ENCODE results near the gene CPOX. TPM values are rescaled to one million over a fixed set of nuclear protein-coding genes. Genes with fewer than 3 reads are reported as not detected.
"Not testable (repeated sequence)": the region's sequence is repeated elsewhere in the genome, so short reads cannot be mapped to it uniquely, and the experiment has no call there.

Gene CPOX
- total RNA-seq (17.2 TPM), polyA plus RNA-seq (28.6 TPM)
- long read RNA-seq, donor 1, partial matches to known transcripts = 0 of 1 reads
- long read RNA-seq, donor 1, other reads (novel, unspliced or antisense) = 0 of 1 reads
- long read RNA-seq, donor 2, transcript CPOX-201 (7 exons, 2,821 nt) = major isoform, 12 of 13 reads
- long read RNA-seq, donor 2, partial matches to known transcripts = 0 of 13 reads
- long read RNA-seq, donor 2, other reads (novel, unspliced or antisense) = 0 of 13 reads
- long read RNA-seq, donor 3, transcript CPOX-201 (7 exons, 2,821 nt) = major isoform, 5 of 25 reads
- long read RNA-seq, donor 3, partial matches to known transcripts = 20 of 25 reads
- long read RNA-seq, donor 3, other reads (novel, unspliced or antisense) = 0 of 25 reads
- long read RNA-seq, donor 4, partial matches to known transcripts = 0 of 3 reads
- long read RNA-seq, donor 4, other reads (novel, unspliced or antisense) = 0 of 3 reads
- long read RNA-seq, donor 5, transcript CPOX-201 (7 exons, 2,821 nt) = major isoform, 11 of 21 reads
- long read RNA-seq, donor 5, partial matches to known transcripts = 10 of 21 reads
- long read RNA-seq, donor 5, other reads (novel, unspliced or antisense) = 0 of 21 reads
- long read RNA-seq, donor 6, partial matches to known transcripts = 0 of 3 reads
- long read RNA-seq, donor 6, other reads (novel, unspliced or antisense) = 0 of 3 reads
- long read RNA-seq, donor 7, transcript CPOX-201 (7 exons, 2,821 nt) = major isoform, 5 of 5 reads
- long read RNA-seq, donor 7, partial matches to known transcripts = 0 of 5 reads
- long read RNA-seq, donor 7, other reads (novel, unspliced or antisense) = 0 of 5 reads
- long read RNA-seq, donor 8, partial matches to known transcripts = 0 of 2 reads
- long read RNA-seq, donor 8, other reads (novel, unspliced or antisense) = 0 of 2 reads
- long read RNA-seq, donor 9, partial matches to known transcripts = 0 of 1 reads
- long read RNA-seq, donor 9, other reads (novel, unspliced or antisense) = 0 of 1 reads
- long read RNA-seq, donor 10, transcript CPOX-201 (7 exons, 2,821 nt) = major isoform, 7 of 7 reads
- long read RNA-seq, donor 10, partial matches to known transcripts = 0 of 7 reads
- long read RNA-seq, donor 10, other reads (novel, unspliced or antisense) = 0 of 7 reads

- no peaks in the 10 kb centered on the region for H3K27me3 ChIP-seq (ENCODE audit: control insufficient read depth in 2 of 2, insufficient read depth in 1 of 2, low read length in 1 of 2)
- under 1% methylated on average over 84 of the region's 84 CpGs for WGBS
- peak within 1 kb of the TSS; percentile 74 to 92 for H3K4me3 ChIP-seq (ENCODE audit: low read length in 2 of 2)
- peaks cover 5 to 16% of the 10 kb centered on the region in 2 donors for H3K36me3 ChIP-seq (ENCODE audit: control insufficient read depth in 2 of 2, insufficient read depth in 2 of 2, low read length in 1 of 2)
- H3K9me3 ChIP-seq (ENCODE audit: control insufficient read depth in 2 of 2, insufficient read depth in 1 of 2, low read length in 1 of 2) = no peaks in the 10 kb centered on the region
- peaks cover 9 to 14% of the 10 kb centered on the region in 2 donors for H3K4me1 ChIP-seq (ENCODE audit: control insufficient read depth in 2 of 2, insufficient read depth in 2 of 2, low read length in 2 of 2)
- peak; percentile 45 to 91 (median 73) for DNase-seq (ENCODE audit: low read depth in 6 of 9, low spot score in 9 of 9)
- peak within 1 kb of the TSS; percentile 22 to 71 for H3K27ac ChIP-seq (ENCODE audit: low read depth in 1 of 2, low read length in 1 of 2)
Observed at GRCh38 chr3:98593046-98593936, at the start of gene CPOX. CPOX (minus strand) TSS chr3:98593611; CDS start chr3:98593504, 107 bp downstream.

- WGBS = 92% methylated on average over 9 of the region's 9 CpGs
- H3K4me1 ChIP-seq (ENCODE audit: control insufficient read depth in 2 of 2, insufficient read depth in 2 of 2, low read length in 2 of 2) = peaks cover 15 to 25% of the 10 kb centered on the region in 2 donors
- H3K4me3 ChIP-seq (ENCODE audit: low read length in 2 of 2); H3K9me3 ChIP-seq (ENCODE audit: control insufficient read depth in 2 of 2, insufficient read depth in 1 of 2, low read length in 1 of 2); H3K27ac ChIP-seq (ENCODE audit: low read depth in 1 of 2, low read length in 1 of 2); H3K36me3 ChIP-seq (ENCODE audit: control insufficient read depth in 2 of 2, insufficient read depth in 2 of 2, low read length in 1 of 2); H3K27me3 ChIP-seq (ENCODE audit: control insufficient read depth in 2 of 2, insufficient read depth in 1 of 2, low read length in 1 of 2); DNase-seq (ENCODE audit: low read depth in 6 of 9, low spot score in 9 of 9): not testable (repeated sequence)
Observed at GRCh38 chr3:98642769-98643168, 49.4 kb upstream of the CPOX start.

- 96% methylated on average over 2 of the region's 2 CpGs for WGBS
- peaks cover 11 to 21% of the 10 kb centered on the region in 2 donors for H3K4me1 ChIP-seq (ENCODE audit: control insufficient read depth in 2 of 2, insufficient read depth in 2 of 2, low read length in 2 of 2)
- DNase-seq (ENCODE audit: low read depth in 6 of 9, low spot score in 9 of 9) = not testable (repeated sequence)
Observed at GRCh38 chr3:98641756-98642155, 48.3 kb upstream of the CPOX start.

DNA sequence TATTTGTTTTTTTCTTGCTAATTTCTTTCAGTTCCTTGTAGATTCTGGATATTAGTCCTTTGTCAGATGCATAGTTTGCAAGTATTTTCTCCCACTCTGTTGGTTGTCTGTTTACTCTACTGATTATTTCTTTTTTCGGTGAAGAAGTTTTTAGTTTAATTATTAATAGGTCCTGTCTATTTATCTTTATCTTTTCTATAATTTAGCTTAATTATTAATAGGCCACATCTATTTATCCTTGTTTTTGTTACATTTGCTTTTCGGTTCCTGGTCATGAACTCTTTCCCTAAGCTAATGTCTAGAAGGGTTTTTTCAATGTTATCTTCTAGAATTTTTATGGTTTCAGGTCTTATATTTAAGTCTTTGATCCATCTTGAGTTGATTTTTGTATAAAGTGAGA, 45.1 kb upstream of the CPOX start:
- not testable (repeated sequence) for H3K4me1 ChIP-seq (ENCODE audit: control insufficient read depth in 2 of 2, insufficient read depth in 2 of 2, low read length in 2 of 2); H3K4me3 ChIP-seq (ENCODE audit: low read length in 2 of 2); H3K27ac ChIP-seq (ENCODE audit: low read depth in 1 of 2, low read length in 1 of 2); H3K36me3 ChIP-seq (ENCODE audit: control insufficient read depth in 2 of 2, insufficient read depth in 2 of 2, low read length in 1 of 2); H3K9me3 ChIP-seq (ENCODE audit: control insufficient read depth in 2 of 2, insufficient read depth in 1 of 2, low read length in 1 of 2); H3K27me3 ChIP-seq (ENCODE audit: control insufficient read depth in 2 of 2, insufficient read depth in 1 of 2, low read length in 1 of 2); DNase-seq (ENCODE audit: low read depth in 6 of 9, low spot score in 9 of 9)
- 99% methylated on average over 2 of the region's 2 CpGs for WGBS

More at GRCh38 chr3:98641756-98642155, 48.3 kb upstream of the CPOX start:
- not testable (repeated sequence) for H3K27ac ChIP-seq (ENCODE audit: low read depth in 1 of 2, low read length in 1 of 2); H3K36me3 ChIP-seq (ENCODE audit: control insufficient read depth in 2 of 2, insufficient read depth in 2 of 2, low read length in 1 of 2); H3K4me3 ChIP-seq (ENCODE audit: low read length in 2 of 2); H3K27me3 ChIP-seq (ENCODE audit: control insufficient read depth in 2 of 2, insufficient read depth in 1 of 2, low read length in 1 of 2); H3K9me3 ChIP-seq (ENCODE audit: control insufficient read depth in 2 of 2, insufficient read depth in 1 of 2, low read length in 1 of 2)

- H3K36me3 ChIP-seq (ENCODE audit: control insufficient read depth in 2 of 2, insufficient read depth in 2 of 2, low read length in 1 of 2) = no peaks in the 10 kb centered on the region
- no peaks in the 10 kb centered on the region for H3K9me3 ChIP-seq (ENCODE audit: control insufficient read depth in 2 of 2, insufficient read depth in 1 of 2, low read length in 1 of 2)
- no peak overlapping the region for H3K27ac ChIP-seq (ENCODE audit: low read depth in 1 of 2, low read length in 1 of 2)
- no peaks in the 10 kb centered on the region for H3K27me3 ChIP-seq (ENCODE audit: control insufficient read depth in 2 of 2, insufficient read depth in 1 of 2, low read length in 1 of 2)
- WGBS = 97% methylated on average over 3 of the region's 3 CpGs
- no peak for DNase-seq (ENCODE audit: low read depth in 6 of 9, low spot score in 9 of 9)
- no peak overlapping the region for H3K4me3 ChIP-seq (ENCODE audit: low read length in 2 of 2)
- no peaks in the 10 kb centered on the region for H3K4me1 ChIP-seq (ENCODE audit: control insufficient read depth in 2 of 2, insufficient read depth in 2 of 2, low read length in 2 of 2)
Observed at GRCh38 chr3:98630416-98630815, 37.0 kb upstream of the CPOX start.

DNA sequence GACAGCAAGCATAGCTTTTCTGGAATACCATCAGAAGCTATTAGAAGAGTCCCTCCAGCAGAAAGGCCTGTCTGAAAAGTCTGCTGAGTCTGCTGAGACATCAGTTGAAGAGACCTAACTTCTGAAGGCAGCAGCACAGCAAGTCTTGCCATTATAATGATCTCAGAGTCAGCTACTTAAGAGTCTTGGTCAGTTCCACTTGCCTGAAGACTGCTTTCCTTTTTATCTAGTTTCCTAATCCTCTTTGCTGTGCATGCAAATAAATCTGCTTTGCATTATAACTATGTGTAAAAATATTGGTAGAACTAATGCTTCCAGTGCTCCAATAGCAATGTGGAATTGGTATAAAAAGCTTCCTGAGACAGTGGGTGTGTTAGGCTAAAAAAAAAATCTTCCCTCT, 34.9 kb upstream of the CPOX start:
- Histone ChIP-seq H3K36me3 (ENCODE audit: control insufficient read depth in 2 of 2, insufficient read depth in 2 of 2, low read length in 1 of 2) (no peaks in the 10 kb centered on the region), H3K27me3 (ENCODE audit: control insufficient read depth in 2 of 2, insufficient read depth in 1 of 2, low read length in 1 of 2) (no peaks in the 10 kb centered on the region), H3K4me1 (ENCODE audit: control insufficient read depth in 2 of 2, insufficient read depth in 2 of 2, low read length in 2 of 2) (no peaks in the 10 kb centered on the region), H3K9me3 (ENCODE audit: control insufficient read depth in 2 of 2, insufficient read depth in 1 of 2, low read length in 1 of 2) (no peaks in the 10 kb centered on the region), H3K27ac (ENCODE audit: low read depth in 1 of 2, low read length in 1 of 2) (no peak overlapping the region), H3K4me3 (ENCODE audit: low read length in 2 of 2) (no peak overlapping the region)
- DNase-seq (ENCODE audit: low read depth in 6 of 9, low spot score in 9 of 9) = no peak

DNA sequence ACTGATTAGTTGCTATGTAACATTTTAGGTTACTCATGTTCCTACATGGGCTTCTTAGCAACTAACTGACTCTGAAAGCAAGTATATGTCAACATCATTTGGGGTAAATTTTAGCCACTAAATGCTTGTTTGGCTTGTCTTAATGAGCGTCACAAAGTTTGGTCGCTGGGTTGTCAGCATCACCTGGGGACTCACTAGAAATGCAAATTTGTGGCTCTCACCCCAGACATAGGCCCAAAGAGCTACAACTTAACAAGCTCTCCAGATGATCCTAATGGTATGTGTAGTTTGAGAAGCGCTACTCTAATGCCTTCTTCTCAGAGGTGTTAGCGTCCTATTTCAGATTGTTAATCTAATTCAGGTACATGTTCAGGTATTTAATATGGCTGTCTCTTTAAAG, 32.7 kb upstream of the CPOX start:
- Histone ChIP-seq H3K27ac (ENCODE audit: low read depth in 1 of 2, low read length in 1 of 2) (no peak overlapping the region), H3K27me3 (ENCODE audit: control insufficient read depth in 2 of 2, insufficient read depth in 1 of 2, low read length in 1 of 2) (no peaks in the 10 kb centered on the region), H3K4me1 (ENCODE audit: control insufficient read depth in 2 of 2, insufficient read depth in 2 of 2, low read length in 2 of 2) (no peaks in the 10 kb centered on the region), H3K36me3 (ENCODE audit: control insufficient read depth in 2 of 2, insufficient read depth in 2 of 2, low read length in 1 of 2) (no peaks in the 10 kb centered on the region), H3K4me3 (ENCODE audit: low read length in 2 of 2) (no peak overlapping the region), H3K9me3 (ENCODE audit: control insufficient read depth in 2 of 2, insufficient read depth in 1 of 2, low read length in 1 of 2) (no peaks in the 10 kb centered on the region)
- 98% methylated on average over 4 of the region's 4 CpGs for whole genome bisulfite sequencing
- DNase-seq (ENCODE audit: low read depth in 6 of 9, low spot score in 9 of 9) = no peak

GRCh38 chr3:98623572-98624280, 30.3 kb upstream of the CPOX start:
- H3K27me3 ChIP-seq (ENCODE audit: control insufficient read depth in 2 of 2, insufficient read depth in 1 of 2, low read length in 1 of 2) = no peaks in the 10 kb centered on the region
- H3K27ac ChIP-seq (ENCODE audit: low read depth in 1 of 2, low read length in 1 of 2) = no peak overlapping the region
- no peak for DNase-seq (ENCODE audit: low read depth in 6 of 9, low spot score in 9 of 9)
- no peaks in the 10 kb centered on the region for H3K36me3 ChIP-seq (ENCODE audit: control insufficient read depth in 2 of 2, insufficient read depth in 2 of 2, low read length in 1 of 2)
- 97% methylated on average over 3 of the region's 3 CpGs for WGBS
- no peaks in the 10 kb centered on the region for H3K4me1 ChIP-seq (ENCODE audit: control insufficient read depth in 2 of 2, insufficient read depth in 2 of 2, low read length in 2 of 2)
- H3K4me3 ChIP-seq (ENCODE audit: low read length in 2 of 2) = no peak overlapping the region
- H3K9me3 ChIP-seq (ENCODE audit: control insufficient read depth in 2 of 2, insufficient read depth in 1 of 2, low read length in 1 of 2) = no peaks in the 10 kb centered on the region
